Stimulated activated effector memory CD8-positive, alpha-beta T cell treated with anti-CD3 and anti-CD28 coated beads, Interleukin-12 subunit alpha, Interleukin-12 subunit beta, amount 100 ng/mL, for 72 hours (primary cell): ENCODE measurements around the gene RASA1.

ENCODE experiments used
- ATAC-seq: fragments of 150-1000 bp; cut with Tn5 transposase; 2 replicates; pipeline ENCODE4 v1.10.0; 2021
- DNase-seq, 2 donors: peaks; one replicate each; pipeline ENCODE4 v3.0.0; 2021 to 2022; ENCODE audit warnings: low spot score in 2 of 2
- H3K27ac Mint-ChIP-seq: one replicate; pipeline ENCODE4 v1.8.0; 2022; ENCODE audit warnings: mild to moderate bottlenecking, mixed read lengths
- H3K36me3 Mint-ChIP-seq: one replicate; pipeline ENCODE4 v1.8.0; 2022; ENCODE audit warnings: mild to moderate bottlenecking, mixed read lengths
- H3K4me1 Mint-ChIP-seq: one replicate; pipeline ENCODE4 v1.8.0; 2022; ENCODE audit warnings: mixed read lengths
- H3K4me3 Mint-ChIP-seq: one replicate; pipeline ENCODE4 v1.8.0; 2022; ENCODE audit warnings: mild to moderate bottlenecking, mixed read lengths
- H3K9me3 Mint-ChIP-seq: one replicate; pipeline ENCODE4 v1.8.0; 2022; ENCODE audit warnings: mixed read lengths

The RASA1 gene

GRCh38 chr5:87398981-87399614 is 131.4 kb downstream of the RASA1 start:
- Mint-ChIP-seq H3K4me3 (no peak overlapping the region), H3K36me3 (peaks cover 100% of the 10 kb centered on the region), H3K4me1 (no peaks in the 10 kb centered on the region), H3K9me3 (no peaks in the 10 kb centered on the region), H3K27ac (peak overlapping the region; percentile 43)
- no peak for DNase-seq
- no peak for ATAC-seq

GRCh38 chr5:87399720-87400119 is 132.0 kb downstream of the RASA1 start:
- peak overlapping the region; percentile 43 for H3K27ac Mint-ChIP-seq
- peaks cover 100% of the 10 kb centered on the region for H3K36me3 Mint-ChIP-seq
- DNase-seq (no peak), ATAC-seq (no peak)
- H3K9me3 Mint-ChIP-seq = no peaks in the 10 kb centered on the region
- no peaks in the 10 kb centered on the region for H3K4me1 Mint-ChIP-seq
- no peak overlapping the region for H3K4me3 Mint-ChIP-seq

- peak; percentile 60 for ATAC-seq
- Mint-ChIP-seq H3K4me1 (peaks cover 1% of the 10 kb centered on the region), H3K36me3 (peaks cover 100% of the 10 kb centered on the region), H3K27ac (no peak overlapping the region), H3K9me3 (no peaks in the 10 kb centered on the region), H3K4me3 (no peak overlapping the region)
- DNase-seq = no peak
Measured at GRCh38 chr5:87400305-87400899, 132.7 kb downstream of the RASA1 start.

- no peak overlapping the region for H3K4me3 Mint-ChIP-seq
- H3K36me3 Mint-ChIP-seq = peaks cover 100% of the 10 kb centered on the region
- H3K9me3 Mint-ChIP-seq = no peaks in the 10 kb centered on the region
- H3K27ac Mint-ChIP-seq = no peak overlapping the region
- no peak for DNase-seq
- peaks cover 13% of the 10 kb centered on the region for H3K4me1 Mint-ChIP-seq
- ATAC-seq = no peak
Measured at GRCh38 chr5:87401626-87402025, 133.9 kb downstream of the RASA1 start.

- peaks cover 31% of the 10 kb centered on the region for H3K4me1 Mint-ChIP-seq
- DNase-seq (no peak), ATAC-seq (peak; percentile 40)
- no peak overlapping the region for H3K4me3 Mint-ChIP-seq
- H3K9me3 Mint-ChIP-seq = no peaks in the 10 kb centered on the region
- H3K36me3 Mint-ChIP-seq = peaks cover 100% of the 10 kb centered on the region
- H3K27ac Mint-ChIP-seq = no peak overlapping the region
Measured at GRCh38 chr5:87403409-87403808, 135.7 kb downstream of the RASA1 start.

GRCh38 chr5:87403899-87404298 is 136.2 kb downstream of the RASA1 start:
- H3K36me3 Mint-ChIP-seq = peaks cover 100% of the 10 kb centered on the region

GRCh38 chr5:87404359-87404758 is 136.7 kb downstream of the RASA1 start:
- no peak for ATAC-seq
- no peaks in the 10 kb centered on the region for H3K9me3 Mint-ChIP-seq
- H3K4me3 Mint-ChIP-seq = no peak overlapping the region
- DNase-seq = no peak
- peaks cover 37% of the 10 kb centered on the region for H3K4me1 Mint-ChIP-seq
- H3K27ac Mint-ChIP-seq = no peak overlapping the region
- peaks cover 100% of the 10 kb centered on the region for H3K36me3 Mint-ChIP-seq

More at GRCh38 chr5:87403899-87404298, 136.2 kb downstream of the RASA1 start:
- H3K9me3 Mint-ChIP-seq = no peaks in the 10 kb centered on the region
- no peak overlapping the region for H3K4me3 Mint-ChIP-seq
- no peak for ATAC-seq
- H3K27ac Mint-ChIP-seq = no peak overlapping the region
- no peak for DNase-seq
- H3K4me1 Mint-ChIP-seq = peaks cover 35% of the 10 kb centered on the region

GRCh38 chr5:87405472-87406155 is 137.9 kb downstream of the RASA1 start:
- peak; percentile 66 for ATAC-seq
- no peaks in the 10 kb centered on the region for H3K9me3 Mint-ChIP-seq
- H3K36me3 Mint-ChIP-seq = peaks cover 100% of the 10 kb centered on the region
- DNase-seq = no peak
- peaks cover 40% of the 10 kb centered on the region for H3K4me1 Mint-ChIP-seq
- peak overlapping the region; percentile 33 for H3K27ac Mint-ChIP-seq
- no peak overlapping the region for H3K4me3 Mint-ChIP-seq

GRCh38 chr5:87408204-87408603 is 140.5 kb downstream of the RASA1 start:
- H3K36me3 Mint-ChIP-seq = peaks cover 87% of the 10 kb centered on the region
- H3K27ac Mint-ChIP-seq = peak overlapping the region; percentile 18
- no peaks in the 10 kb centered on the region for H3K9me3 Mint-ChIP-seq
- H3K4me3 Mint-ChIP-seq = no peak overlapping the region
- ATAC-seq = no peak
- H3K4me1 Mint-ChIP-seq = peaks cover 53% of the 10 kb centered on the region
- no peak for DNase-seq

GRCh38 chr5:87410931-87411330 is 143.2 kb downstream of the RASA1 start:
- no peak for DNase-seq

GRCh38 chr5:87411586-87411972 is 143.9 kb downstream of the RASA1 start:
- Mint-ChIP-seq H3K9me3 (no peaks in the 10 kb centered on the region), H3K36me3 (peaks cover 53% of the 10 kb centered on the region), H3K4me3 (peak overlapping the region; percentile 83), H3K4me1 (peaks cover 40% of the 10 kb centered on the region), H3K27ac (peak overlapping the region; percentile 94)
- ATAC-seq = no peak
- no peak for DNase-seq

More at GRCh38 chr5:87410931-87411330, 143.2 kb downstream of the RASA1 start:
- ATAC-seq = no peak
- peak overlapping the region; percentile 83 for H3K4me3 Mint-ChIP-seq
- peaks cover 60% of the 10 kb centered on the region for H3K36me3 Mint-ChIP-seq
- H3K9me3 Mint-ChIP-seq = no peaks in the 10 kb centered on the region
- H3K4me1 Mint-ChIP-seq = peaks cover 47% of the 10 kb centered on the region
- H3K27ac Mint-ChIP-seq = peak overlapping the region; percentile 94

- Mint-ChIP-seq H3K27ac (peak overlapping the region; percentile 94), H3K9me3 (no peaks in the 10 kb centered on the region), H3K4me3 (peak overlapping the region; percentile 83), H3K36me3 (peaks cover 48% of the 10 kb centered on the region), H3K4me1 (peaks cover 35% of the 10 kb centered on the region)
- ATAC-seq (peak; percentile 55), DNase-seq (no peak)
Measured at GRCh38 chr5:87411973-87412629, 144.4 kb downstream of the RASA1 start.

- DNase-seq (peak; percentile 81 to 95), ATAC-seq (peak; percentile 100)
- peak within 1 kb of the TSS; percentile 83 for H3K4me3 Mint-ChIP-seq
- peak within 1 kb of the TSS; percentile 94 for H3K27ac Mint-ChIP-seq
- H3K9me3 Mint-ChIP-seq = no peaks in the 10 kb centered on the region
- peaks cover 28% of the 10 kb centered on the region for H3K4me1 Mint-ChIP-seq
- peaks cover 41% of the 10 kb centered on the region for H3K36me3 Mint-ChIP-seq
Measured at GRCh38 chr5:87412630-87413342, 145.1 kb downstream of the RASA1 start, which contains the start of gene CCNH. TSS of gene CCNH (minus strand) at chr5:87412930. CDS start at chr5:87412794, 136 bp downstream.

- peak overlapping the region; percentile 94 for H3K27ac Mint-ChIP-seq
- peak overlapping the region; percentile 83 for H3K4me3 Mint-ChIP-seq
- no peaks in the 10 kb centered on the region for H3K9me3 Mint-ChIP-seq
- no peak for DNase-seq
- H3K36me3 Mint-ChIP-seq = peaks cover 36% of the 10 kb centered on the region
- ATAC-seq = no peak
- H3K4me1 Mint-ChIP-seq = peaks cover 24% of the 10 kb centered on the region
Measured at GRCh38 chr5:87413343-87413645, 145.6 kb downstream of the RASA1 start.

- Mint-ChIP-seq H3K4me3 (no peak overlapping the region), H3K27ac (no peak overlapping the region), H3K9me3 (no peaks in the 10 kb centered on the region), H3K4me1 (no peaks in the 10 kb centered on the region), H3K36me3 (no peaks in the 10 kb centered on the region)
- no peak for DNase-seq
- ATAC-seq = no peak
Measured at GRCh38 chr5:87418506-87418905, 150.8 kb downstream of the RASA1 start.
